ENCODE results near the gene SLC22A5.

DNA sequence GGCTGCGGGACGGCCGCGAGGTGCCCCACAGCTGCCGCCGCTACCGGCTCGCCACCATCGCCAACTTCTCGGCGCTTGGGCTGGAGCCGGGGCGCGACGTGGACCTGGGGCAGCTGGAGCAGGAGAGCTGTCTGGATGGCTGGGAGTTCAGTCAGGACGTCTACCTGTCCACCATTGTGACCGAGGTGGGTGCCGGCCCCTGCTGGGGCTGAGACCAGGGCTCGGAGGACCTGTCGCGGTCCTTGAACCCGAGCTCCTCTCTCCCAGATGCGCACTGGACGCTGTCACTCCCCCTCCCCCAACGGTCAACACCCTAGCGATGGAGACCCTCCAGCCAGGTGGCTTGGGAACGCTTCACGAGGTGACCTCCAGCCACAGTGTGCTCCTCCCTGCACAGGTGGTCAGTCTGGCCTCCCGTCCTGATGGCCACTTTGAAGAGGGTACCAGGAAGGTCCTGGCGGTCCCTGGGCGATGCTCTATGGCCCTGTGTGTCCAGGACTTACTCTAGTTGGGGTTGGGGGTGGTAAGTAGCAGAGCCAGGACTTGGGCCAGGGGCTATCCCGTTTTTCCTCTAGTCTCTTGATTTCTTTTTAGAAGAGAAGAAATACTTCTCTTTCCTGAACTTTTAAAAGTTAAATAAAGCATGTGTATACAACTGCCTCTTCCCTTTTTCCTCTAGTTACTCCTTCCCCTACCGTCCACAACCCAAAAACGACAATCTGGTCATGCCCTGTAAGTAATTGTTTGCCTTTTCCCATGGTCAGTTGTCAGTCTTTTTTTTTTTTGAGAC is 866 bp downstream of the SLC22A5 start:
- TF ChIP-seq POLR2A (IDR thresholded peaks at IDR 0.05; ENCODE audit: low read length) (no peak), GATA1 (IDR thresholded peaks at IDR 0.05; ENCODE audit: low read depth, low read length) (no peak)

All from erythroblast (primary cell).